RWPE2 (cell line): Measurements from ENCODE around the gene RNF130.

Experiments used
- ATAC-seq: fragments of 200-7000 bp; cut with Tn5 transposase; 3 replicates; pipeline ENCODE4 v1.9.1; 2021; ENCODE audit warnings: low read depth
- DNase-seq: peaks from one replicate; pipeline ENCODE4 v3.0.0-alpha.2; 2020; ENCODE audit warnings: low spot score
- H3K27ac ChIP-seq: fragments of 450-650 bp; 2 replicates; pipeline ENCODE4 v1.5.1; 2017; ENCODE audit warnings: mild to moderate bottlenecking; ENCODE audit not compliant: poor library complexity, severe bottlenecking
- H3K27me3 ChIP-seq: fragments of 250-450 bp; sonication (Bioruptor Pico); 2 replicates; pipeline ENCODE4 v1.5.1; 2021; ENCODE audit warnings: mild to moderate bottlenecking, moderate library complexity; ENCODE audit not compliant: insufficient read depth, poor library complexity, severe bottlenecking
- H3K36me3 ChIP-seq: fragments of 250-450 bp; sonication (Bioruptor Pico); 2 replicates; pipeline ENCODE4 v1.5.1; 2020; ENCODE audit warnings: low read depth, mild to moderate bottlenecking, moderate library complexity
- H3K4me1 ChIP-seq: fragments of 250-450 bp; sonication (Bioruptor Pico); 2 replicates; pipeline ENCODE4 v1.5.1; 2021; ENCODE audit warnings: mild to moderate bottlenecking, moderate library complexity; ENCODE audit not compliant: insufficient read depth, poor library complexity, severe bottlenecking
- H3K4me3 ChIP-seq: fragments of 250-450 bp; sonication (Bioruptor Pico); 2 replicates; pipeline ENCODE4 v1.5.1; 2021; ENCODE audit warnings: mild to moderate bottlenecking, moderate library complexity; ENCODE audit not compliant: severe bottlenecking
- H3K9me3 ChIP-seq: fragments of 250-450 bp; sonication (Bioruptor Pico); 2 replicates; pipeline ENCODE4 v1.5.1; 2021; ENCODE audit warnings: mild to moderate bottlenecking, moderate library complexity; ENCODE audit not compliant: severe bottlenecking
- CTCF ChIP-seq: fragments of 450-650 bp; IDR thresholded peaks from one replicate; pipeline ENCODE4 v1.5.1; 2017; ENCODE audit warnings: mild to moderate bottlenecking, moderate library complexity; ENCODE audit not compliant: poor library complexity, severe bottlenecking

RNF130 gene

DNA sequence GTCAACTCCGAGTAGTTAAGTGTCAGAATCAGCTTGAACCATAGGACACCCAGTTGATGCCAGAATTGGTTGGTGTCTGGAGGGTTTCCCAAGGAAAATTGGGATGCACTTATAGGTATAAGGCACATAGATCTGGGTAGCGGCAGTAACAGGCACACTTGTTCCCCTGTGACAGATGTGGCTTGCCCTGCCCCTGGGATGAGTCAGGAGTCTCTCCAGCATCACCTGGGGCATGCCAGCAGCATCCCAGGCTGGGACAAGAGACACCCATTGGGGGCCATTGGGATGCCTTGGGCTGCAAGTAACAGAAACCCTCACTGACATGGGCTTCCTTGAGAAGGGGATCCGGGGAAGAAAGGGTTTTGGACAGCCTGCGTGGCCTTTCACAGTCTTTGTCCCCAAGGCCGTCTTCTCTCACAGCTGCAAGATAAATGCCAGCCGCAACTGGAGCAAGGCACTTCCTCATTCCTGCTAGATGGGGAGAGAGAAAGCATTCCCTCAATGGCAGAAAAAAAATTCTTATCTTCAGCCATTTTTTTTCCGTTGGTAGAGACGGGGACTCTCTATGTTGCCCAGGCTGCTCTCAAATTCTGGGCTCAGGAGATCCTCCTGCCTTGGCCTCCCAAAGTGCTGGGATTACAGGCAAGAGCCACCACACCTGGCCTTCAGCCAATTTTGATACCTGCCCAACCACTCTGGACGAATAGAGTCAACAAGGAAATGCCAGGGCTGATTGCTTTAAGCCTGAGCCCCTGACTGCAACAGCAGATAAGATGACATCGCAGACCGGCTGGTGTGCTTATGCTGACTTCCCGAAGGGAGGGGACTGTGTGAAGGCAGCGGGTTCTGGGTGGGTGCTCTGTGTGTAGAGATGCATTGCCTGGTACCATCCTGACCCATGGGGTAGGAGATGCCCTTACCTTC, 13.3 kb upstream of the RNF130 start:
- Histone ChIP-seq H3K4me1 (no peaks in the 10 kb centered on the region), H3K27ac (no peak overlapping the region), H3K4me3 (no peak overlapping the region), H3K36me3 (no peaks in the 10 kb centered on the region), H3K27me3 (no peaks in the 10 kb centered on the region), H3K9me3 (no peaks in the 10 kb centered on the region)
- ATAC-seq (peak; percentile 40; the same call in 1 of the 3 replicates), DNase-seq (no peak)
- no peak for TF ChIP-seq CTCF

GRCh38 chr5:180083529-180084060, 12.0 kb upstream of the RNF130 start:
- ATAC-seq (no peak), DNase-seq (no peak)
- H3K4me3 ChIP-seq: no peak overlapping the region
- H3K27ac ChIP-seq: no peak overlapping the region
- no peaks in the 10 kb centered on the region for H3K27me3 ChIP-seq
- H3K9me3 ChIP-seq: no peaks in the 10 kb centered on the region
- no peak for TF ChIP-seq CTCF
- no peaks in the 10 kb centered on the region for H3K4me1 ChIP-seq
- H3K36me3 ChIP-seq: no peaks in the 10 kb centered on the region

GRCh38 chr5:180082633-180083420, 11.3 kb upstream of the RNF130 start:
- DNase-seq: no peak
- Histone ChIP-seq H3K4me1 (no peaks in the 10 kb centered on the region), H3K4me3 (no peak overlapping the region), H3K27me3 (no peaks in the 10 kb centered on the region), H3K36me3 (no peaks in the 10 kb centered on the region), H3K9me3 (no peaks in the 10 kb centered on the region), H3K27ac (no peak overlapping the region)
- no peak for TF ChIP-seq CTCF
- no peak for ATAC-seq

DNA sequence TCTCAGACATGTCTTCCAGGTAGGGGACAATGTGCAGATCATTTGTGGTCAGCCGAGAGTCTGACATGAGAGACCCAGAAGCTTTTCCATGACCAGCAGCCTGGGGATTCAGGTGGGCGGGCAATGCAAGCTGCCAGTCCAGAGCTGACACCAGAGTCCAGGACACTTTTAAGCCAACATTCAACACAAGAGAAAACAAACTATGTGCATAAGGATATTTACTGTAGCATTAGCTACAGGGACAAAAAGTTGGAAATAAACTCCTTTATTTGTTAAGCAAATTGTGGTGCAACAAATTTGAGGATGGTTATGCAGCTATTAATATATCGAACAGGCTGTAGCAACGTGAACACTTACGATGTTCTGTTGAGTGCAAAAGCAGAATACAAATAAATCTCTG, 9.9 kb upstream of the RNF130 start:
- no peak for DNase-seq
- no peak for ATAC-seq

More for the DNA sequence above, 9.9 kb upstream of the RNF130 start:
- H3K9me3 ChIP-seq: no peaks in the 10 kb centered on the region
- H3K27me3 ChIP-seq: no peaks in the 10 kb centered on the region
- no peaks in the 10 kb centered on the region for H3K4me1 ChIP-seq
- H3K36me3 ChIP-seq: no peaks in the 10 kb centered on the region
- H3K4me3 ChIP-seq: no peak overlapping the region
- no peak overlapping the region for H3K27ac ChIP-seq
- TF ChIP-seq CTCF: no peak
